GM21529 (cell line): ENCODE results near the gene ARHGAP22.

Experiments
- ATAC-seq: cut with Tn5 transposase; IDR thresholded peaks from one replicate; pipeline ENCODE4 v1.9.1; 2021; ENCODE audit not compliant: unreplicated experiment

Gene ARHGAP22

DNA sequence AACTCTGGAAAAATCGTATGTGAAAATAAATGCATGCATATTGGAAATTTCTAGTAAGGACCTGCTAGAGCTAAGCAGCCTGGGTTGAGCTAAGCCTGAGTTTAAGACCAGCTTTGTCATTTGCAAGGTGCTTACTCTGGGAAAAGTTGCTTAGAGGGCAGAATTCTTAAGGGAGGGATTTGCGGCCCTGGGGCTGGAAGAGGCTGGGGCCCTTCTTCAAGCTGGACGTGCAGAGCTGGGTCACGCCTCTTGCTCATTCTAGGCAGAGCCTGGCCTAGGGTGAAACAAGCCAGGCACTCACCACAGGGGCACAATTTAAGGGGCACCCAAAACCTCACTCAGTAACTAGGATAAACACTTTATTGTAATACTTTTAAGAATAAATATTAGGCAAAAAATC is 137.2 kb downstream of the ARHGAP22 start:
- no peak for ATAC-seq

DNA sequence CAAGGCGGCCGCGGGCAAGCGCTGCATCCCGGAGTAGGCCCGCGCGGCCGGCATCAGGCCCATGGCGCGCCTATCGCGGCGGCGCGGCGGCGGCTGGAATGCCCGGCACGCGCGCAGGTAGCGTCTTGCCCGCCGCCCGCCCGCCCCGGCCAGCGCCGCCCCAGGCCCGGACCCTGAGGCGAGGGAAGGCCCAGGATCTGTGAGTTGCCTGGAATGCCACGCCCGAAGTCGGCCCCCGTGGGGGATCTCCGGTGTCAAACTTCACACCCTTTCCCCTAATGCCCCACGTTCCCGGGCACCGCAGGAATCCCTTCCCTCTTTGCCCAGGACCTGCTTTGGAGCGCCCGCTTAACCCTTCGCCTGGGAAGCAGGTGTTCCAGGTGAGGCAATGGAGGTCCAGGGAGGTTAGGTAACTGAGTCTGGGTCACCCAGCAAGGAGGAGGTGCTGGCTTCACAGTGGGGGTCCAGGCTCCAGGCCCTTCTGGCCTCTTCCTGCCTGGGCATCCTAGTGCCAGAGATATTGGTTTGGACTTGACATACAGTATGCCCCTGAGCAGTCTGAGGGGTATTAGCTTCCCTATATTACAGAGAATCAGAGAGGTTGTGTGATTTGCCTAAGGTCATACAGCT is 138.1 kb downstream of the ARHGAP22 start:
- ATAC-seq, result no peak

DNA sequence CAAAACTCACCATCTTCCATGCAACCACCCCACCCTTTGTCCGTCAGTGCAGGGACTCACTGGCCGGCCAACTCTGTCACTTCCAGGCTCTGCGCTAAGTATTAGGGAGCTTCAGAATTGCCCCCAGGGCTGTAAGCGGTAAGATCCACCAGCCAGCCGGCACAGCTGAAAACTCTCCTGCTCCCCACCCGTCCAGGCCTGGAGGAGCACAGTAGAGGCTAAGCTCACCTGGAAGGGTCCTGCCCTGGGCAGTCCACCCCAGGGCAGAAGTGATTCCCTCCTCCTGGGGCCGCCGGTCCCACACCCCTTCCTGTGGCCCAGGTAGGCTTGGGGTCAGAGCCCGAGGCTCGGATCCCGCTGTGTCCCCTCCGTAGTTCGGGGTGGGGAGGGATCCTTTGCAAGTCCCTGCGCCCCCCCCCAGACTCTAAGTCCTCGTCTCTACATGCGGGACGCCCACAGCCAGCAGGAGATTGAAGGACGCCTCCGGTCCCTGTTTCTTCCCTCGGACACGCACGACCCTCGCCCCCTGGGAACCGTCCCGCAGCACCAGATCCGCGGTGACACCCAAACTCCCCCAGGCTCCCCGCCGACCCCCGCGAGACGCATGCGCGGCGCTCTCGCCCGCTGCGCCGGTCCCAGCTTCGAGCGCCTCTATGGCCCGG is 138.9 kb downstream of the ARHGAP22 start:
- ATAC-seq, result no peak

DNA sequence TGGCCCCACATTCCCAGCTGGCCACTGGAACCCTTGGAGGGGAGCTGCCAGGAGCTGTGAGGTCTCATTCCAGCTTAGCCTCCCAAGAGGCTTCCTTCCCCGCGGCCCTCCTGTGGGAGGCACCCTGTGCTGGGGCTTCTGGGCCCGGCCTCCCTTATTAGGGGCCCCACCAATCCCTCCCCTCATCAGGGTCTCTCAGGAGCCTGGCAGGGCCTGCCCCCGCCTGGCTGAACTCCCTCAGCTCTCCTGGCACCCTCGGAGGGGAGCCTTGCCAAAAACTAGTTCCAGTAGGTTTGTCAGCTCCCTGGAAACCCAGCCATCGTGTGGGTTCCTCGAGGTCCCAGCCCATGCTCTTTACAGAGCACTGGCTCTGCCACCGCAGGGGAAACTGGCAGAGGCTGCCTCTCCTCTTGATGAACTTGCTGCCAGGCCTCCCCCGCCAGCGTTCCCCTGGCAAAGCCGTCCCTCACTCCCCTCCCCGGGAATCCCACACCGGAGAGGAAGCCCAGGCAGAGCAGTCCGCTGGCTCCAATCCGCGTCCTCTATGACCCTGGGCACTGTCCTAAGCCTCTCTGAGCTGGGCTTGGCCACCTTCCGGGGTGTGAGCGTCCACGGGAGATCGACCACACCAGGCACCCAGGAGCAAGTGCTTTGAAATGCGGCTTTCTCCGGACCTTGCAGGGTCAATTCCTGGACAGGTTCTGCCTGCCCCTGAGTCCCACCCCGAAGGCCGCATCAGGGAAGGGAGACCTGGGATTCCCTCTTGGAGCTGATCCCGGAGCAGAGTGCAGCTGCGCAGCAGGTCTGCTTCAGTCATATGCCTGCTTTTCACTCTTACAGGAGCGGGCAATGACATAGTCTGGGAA is 139.8 kb downstream of the ARHGAP22 start:
- ATAC-seq, result no peak

DNA sequence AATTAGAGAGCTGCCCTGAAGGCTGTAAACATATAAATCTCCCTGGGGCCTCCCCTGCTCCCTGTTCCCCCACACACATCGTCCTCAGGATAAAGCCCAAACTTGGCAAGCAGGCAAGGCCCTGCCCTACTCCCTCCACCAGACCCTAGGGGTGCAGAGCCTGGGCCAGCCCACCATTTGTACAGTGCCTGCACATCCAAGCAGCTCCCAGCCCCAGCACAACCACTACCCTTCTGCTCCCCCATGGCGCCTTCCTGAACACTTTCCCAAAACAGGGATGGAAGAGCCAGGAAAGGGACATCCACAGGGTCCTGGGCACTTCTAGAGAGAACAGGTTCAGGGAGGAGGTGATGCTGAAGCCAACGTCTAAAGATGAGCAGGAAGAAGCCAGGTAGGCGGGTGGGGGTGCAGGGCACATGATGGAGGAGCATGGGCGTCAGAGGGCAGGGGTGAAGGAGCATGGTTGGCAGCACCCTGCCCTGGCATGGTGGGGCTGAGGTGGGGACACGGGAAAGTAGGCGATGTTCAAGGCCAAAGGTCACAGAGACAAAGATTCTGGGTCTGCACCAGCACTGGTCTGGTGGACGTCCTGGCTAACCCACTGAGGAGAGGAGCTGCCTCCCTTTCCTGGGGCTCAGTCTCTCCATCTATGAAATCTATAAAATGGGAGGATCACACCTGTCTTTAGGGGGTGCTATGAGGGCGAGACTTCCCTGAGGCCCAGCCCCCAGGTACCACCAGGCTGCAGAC is 140.6 kb downstream of the ARHGAP22 start:
- ATAC-seq, result no peak

DNA sequence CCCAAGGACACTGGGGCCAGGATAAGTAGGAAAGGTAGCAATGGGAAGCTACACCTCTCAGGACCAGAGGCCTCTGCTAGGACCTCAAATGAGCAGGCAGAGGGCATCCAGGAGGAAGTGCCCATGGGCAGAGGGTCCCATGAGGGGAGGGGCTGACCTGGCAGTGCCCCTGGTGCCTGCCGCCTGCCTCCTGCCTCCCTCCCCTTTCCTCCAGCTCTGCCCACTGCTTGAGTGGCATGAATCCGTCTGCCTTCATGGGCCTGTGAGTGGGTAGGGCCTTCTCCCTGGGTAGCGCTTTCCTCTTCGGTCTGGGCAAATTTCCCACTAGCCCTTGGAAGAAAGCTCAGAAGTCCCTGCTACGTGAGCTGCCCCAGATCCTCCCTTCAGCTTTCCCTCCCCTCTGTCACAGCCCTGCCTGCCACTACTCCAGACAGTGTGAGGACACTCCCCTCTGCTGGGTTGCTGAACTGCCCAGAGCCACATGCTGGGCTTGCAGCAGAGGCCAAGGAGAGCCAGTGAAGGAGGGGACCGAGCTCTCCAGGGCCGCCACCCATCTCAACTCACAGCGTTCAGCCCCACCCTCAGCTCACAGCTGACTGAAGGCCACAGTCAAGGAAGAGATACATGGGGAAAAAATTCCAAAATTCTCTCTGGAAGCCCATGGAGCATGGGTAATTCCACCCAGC is 141.4 kb downstream of the ARHGAP22 start:
- ATAC-seq, result no peak

DNA sequence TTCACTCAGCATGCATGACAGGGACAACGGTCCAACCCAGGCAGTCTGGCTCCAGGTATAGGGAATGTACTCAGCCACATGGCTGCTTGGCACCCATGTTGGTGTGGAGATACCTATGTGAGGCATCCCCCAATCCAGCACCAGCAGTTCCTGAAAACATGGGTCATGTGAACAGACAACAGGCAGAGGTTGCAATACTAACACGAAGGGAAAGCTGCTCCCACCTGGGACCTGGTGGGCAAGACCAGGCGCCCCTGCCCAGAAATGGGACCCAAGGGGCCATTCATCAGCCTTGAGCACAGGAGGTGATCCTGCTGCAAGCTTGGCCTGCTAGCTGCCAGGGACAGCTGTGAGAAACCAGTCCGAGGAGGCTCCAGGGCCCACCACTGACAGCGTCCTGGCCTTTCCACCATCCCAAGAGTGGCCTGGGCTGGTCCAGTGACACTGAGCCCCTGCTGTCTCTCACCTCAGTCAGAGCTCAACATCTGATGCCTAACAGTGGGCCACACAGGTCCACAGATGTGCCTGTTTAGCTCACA is 142.3 kb downstream of the ARHGAP22 start:
- no peak for ATAC-seq

DNA sequence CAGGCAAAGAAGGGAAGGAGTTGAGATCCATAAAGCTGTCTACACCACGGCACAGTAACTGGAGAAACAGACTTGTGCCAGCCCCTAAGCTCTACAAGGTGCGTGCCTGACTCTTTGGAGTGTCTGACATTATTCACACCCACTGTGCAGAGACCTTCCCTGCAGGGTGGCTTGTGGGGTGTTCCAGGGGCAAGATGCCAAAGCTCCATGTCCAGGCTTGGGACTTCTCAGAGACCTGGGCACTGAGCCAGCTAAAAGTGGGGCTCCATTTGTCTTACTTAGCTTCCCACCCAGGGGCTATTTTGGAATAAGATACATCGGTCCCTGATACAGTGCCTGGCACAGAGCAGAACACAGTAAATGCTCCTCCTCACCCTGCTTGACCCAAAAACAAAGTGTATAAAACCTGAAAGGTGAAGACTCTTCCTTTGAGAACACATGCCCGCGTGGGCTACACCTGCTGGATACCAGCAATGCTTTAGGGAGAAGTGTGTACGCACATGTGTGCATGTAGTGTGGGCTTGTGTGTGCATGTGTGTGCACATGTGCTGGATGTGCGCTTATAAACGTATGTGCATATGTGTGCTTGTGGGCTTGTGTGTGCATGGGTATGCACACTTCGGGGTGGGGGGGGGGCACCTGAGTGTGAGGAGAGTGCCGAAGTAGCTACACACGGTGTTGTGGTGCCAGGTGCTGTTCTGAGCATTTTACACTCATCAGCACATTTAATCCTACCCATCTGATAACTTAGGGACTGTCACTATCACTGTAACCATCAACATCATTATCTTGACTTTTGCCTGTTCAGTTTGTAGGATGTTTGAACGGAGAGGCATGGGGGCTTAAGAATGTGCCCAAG is 143.0 kb downstream of the ARHGAP22 start:
- ATAC-seq, result no peak

DNA sequence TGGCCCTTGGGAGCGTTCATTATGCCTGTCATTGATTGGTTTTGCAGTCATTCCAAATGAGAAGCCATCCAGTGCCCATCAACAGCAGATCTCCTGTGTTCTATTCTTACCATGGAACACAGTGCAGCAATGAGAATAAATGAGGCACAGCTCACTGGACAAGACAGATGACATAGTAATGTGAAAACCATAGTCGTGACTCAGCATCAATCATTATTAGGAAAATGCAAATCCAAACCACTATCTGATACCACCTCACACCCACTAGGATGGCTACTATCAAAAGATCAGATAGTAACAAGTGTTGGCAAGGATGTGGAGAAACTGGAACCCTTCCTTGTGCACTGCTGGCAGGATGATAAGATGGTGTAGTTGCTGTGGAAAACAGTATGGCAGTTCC is 144.7 kb downstream of the ARHGAP22 start:
- no peak for ATAC-seq

DNA sequence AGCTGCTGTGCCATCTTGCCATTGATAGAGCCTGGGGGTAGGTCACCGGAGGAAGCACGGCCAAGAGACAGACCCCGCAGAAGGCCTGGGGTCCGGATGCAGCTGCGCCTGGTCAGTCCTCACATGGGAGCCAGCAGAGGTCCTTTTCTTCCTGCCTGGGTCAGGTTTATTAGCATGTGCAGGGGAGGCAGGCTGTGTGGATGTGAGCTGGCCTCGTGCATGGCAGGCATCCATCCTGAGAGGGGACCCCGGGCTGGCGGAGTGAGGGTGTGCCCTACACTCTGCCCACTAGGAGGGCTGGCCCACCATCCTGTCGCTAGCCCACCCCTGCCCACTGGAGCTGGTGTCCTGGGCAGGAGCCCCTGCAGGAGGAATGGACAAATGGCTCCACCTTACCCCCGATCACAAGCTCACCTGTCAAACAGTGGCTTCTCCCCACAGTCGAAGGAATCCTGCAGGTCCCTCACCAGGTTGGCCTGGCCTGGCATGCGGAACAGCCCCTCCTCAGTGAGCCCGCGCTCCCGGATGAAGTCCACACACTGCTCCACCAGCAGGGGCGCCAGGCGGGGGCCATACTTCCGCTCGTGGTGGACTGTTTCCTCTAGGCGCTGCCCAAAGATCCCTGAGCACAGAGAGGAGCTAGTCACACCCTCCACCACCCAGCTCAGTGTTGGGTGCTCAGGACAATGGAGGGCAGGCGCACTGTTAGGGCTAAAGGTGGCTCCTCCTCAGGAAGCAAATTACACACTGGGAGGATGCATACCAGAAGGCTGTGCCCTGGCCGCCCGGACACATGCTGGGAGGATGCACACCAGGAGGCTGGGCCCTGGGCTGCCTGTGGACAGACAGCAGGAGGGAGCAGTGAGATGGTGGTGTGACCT is 145.4 kb downstream of the ARHGAP22 start:
- ATAC-seq, result no peak

DNA sequence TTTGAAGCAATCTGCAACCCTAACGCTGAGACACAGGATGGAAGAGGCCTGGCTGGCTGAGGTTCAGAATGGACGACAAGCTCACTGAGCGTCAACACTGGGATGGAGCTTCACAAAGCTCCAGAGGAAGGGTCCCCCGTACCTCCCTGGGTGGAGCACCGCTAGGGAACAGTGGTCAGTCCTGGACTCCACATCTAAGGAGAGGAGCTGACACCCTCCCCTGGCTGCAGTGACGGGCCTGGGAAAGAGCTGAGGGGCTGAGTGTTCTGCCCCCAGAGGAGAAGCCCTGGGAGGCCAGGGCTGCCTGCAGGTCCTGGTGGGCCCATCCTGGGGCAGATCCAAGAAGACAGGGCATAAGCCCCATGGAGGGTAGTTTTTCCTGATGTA is 146.2 kb downstream of the ARHGAP22 start:
- no peak for ATAC-seq

DNA sequence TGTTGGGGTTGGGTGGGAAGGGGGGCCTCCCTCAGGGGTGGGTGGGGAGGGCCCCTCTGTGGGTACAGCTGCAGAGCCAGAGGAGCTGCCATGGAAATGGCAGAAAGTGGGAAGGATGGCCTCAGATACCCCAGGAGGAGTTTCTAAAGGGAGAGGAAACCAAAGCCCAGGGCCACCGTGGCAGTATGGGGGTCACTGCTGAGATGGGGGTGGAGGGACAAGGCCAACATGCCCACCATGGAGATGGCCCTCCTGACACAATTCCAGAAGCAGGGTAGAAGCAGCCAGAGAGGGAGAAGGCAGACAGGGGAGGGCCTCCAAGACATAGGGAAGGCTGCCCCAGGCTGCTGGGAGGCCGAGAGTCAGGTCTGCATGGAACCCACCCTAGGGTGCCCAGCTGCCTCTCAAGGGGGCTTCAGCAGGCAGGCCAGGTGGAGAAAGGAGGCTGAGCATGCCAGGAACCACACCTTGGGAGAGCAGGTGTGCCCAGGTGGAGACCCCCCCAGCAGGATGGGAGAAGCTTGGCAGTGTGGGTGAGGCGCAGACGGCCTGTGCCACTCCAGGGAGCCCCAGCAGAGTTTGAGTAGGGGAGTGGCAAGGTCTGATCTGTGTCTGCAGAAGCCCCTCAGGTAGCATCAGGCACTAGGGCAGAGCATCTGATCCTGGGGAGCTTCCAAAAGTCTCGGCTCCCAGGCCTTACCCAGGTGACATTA is 146.8 kb downstream of the ARHGAP22 start:
- ATAC-seq, result no peak

DNA sequence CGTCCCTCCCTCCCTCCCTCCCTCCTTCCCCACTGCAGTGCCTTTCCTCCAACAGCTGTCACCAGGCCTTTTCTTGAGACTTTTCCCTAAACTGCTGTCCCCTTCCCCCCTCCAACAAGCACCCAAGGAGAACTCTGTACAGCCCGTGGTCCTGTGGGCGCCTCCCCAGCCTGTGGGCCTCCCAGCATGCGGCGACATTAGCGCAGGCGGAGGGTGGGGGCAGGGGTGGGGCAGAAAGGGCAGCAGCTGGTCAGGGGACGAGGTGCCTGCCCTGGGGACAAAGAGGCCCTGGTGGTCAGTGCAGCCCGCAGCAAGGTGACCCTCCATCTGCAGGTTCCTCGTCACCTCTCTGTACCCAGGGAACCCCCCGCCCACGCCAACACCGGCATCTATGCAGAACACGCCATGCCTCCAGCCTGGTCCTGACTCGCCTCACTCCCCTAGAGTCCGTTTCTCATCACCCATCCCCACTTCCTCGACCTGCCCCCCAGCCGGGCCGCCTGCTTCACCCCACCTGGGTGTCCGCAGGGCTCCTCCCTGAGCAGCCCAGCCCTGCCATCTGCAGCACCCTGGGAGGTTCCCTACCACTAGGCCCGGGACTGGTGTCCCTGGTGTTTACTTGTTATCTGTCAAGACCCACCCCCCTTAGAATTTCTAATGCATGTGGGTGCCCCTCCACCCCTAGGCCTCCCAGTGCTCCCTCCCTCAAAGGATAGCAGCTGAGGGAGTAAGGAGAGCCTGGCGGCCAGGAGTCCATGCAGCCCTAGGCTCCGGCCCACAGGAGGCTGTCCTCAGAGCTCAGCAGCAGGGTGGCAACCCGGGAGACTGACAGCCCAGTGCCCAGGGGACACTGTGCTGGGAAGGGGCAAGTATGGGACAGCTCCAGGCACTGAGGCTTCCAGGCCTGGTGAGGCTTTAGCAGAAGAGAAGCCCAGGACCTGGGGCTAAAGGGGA is 147.8 kb downstream of the ARHGAP22 start:
- ATAC-seq, result no peak

DNA sequence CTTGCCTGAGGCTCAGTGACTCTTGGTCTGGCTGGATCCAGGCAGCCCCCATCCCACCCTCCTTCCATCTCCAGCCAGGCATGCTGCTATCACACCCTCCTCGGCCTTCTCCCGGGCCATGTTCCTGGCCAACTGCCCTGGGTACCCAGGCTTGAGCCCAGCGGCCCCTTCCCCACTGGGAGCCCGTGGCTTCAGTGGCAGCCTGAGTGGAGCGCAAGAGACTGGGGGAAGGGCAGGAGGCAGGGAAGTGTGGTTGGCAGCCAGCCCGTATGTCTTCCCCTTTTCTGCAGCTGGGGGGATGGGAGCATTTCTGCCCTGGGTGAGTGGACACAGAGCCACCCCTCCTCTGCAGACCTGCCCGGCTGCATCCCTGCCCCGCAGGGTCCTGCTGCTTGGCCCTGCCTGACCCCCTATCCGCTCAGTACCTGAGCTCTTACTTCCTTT is 148.5 kb downstream of the ARHGAP22 start:
- ATAC-seq, result no peak

DNA sequence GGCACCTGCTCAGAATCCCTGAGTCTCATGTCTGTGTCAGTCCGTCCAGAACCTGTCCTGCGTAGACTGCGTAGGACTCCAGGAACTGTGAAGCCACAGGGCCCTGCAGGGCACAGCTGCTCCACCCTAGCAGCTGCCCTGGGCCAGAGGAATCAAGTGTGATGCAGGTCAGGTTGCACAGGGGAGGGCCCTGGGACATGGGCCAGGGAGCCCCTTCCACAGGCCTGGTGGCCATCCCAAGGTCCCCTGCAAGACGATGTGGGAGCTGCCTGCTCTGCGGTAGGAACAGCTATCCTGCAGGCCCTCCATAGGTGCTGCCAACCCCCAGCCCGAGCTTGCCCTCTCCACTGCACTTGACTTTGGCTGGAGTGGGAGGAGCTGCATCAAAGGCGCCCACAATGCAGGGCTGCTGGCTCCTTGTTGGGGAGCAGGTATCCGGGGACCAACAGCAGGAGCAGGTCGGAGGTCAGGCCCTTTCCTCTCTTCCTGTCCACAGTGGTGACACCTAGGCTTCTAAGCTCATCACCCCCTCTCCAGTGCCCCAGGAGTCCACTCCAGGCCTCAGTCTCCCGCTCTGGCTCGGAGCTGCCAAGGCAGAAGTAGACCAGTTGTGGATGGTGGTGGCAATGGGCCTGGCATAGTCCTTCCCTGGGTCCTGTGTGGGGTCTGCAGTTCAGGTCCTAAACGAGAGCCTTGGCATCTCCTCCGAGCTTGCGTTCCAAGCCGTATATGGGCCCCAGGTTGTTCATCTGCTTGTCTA is 149.3 kb downstream of the ARHGAP22 start:
- ATAC-seq, result no peak

DNA sequence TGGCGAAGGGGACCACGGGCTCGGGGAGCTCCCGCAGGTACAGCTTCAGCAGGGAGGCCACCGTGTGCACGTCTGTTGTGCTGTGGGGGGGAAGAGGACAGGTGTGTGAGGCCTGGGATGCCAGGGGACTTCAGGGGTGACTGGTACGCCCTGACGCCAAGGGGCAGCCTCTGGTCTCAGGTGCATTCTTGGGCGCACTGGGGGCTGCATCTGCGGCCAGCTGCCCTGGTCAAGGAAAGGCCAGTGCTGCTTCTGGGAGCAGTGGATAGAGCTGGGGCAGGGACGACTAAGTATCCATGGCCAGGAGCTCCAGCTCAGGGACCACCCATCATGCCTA is 149.8 kb downstream of the ARHGAP22 start:
- ATAC-seq, result no peak
